Measurements from ENCODE around the gene PLEKHA6. TPM values are rescaled to one million over a fixed set of nuclear protein-coding genes. Genes with fewer than 3 reads are reported as not detected.
A peak's percentile ranks its signal among the peaks of the same experiment; 100 is the strongest.

Gene PLEKHA6
- total RNA-seq, 6 donors from 2014 or later, result 3.3 to 6.9 (median 4.9) TPM

DNA sequence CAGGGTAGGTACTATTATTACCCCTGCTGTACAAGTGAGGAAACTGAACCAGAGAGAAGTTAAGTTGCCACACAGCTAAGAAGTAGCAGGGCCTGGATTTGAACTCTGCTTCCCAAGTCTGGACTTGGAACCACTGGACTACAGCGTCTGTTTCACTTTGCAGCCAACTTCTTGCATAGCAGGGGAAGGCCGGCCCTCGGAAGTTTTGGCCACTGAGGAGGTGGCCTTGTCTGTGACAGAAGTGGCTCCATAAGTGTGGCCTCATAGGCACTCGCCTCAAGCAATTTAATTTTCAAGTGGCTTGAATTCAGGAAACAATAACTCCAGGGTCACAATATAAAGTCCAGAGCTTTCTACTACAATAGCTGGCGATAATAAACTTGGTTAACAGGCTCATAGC lies 41.4 kb downstream of the PLEKHA6 start:
- DNase-seq (peak in 1 of 2 donors; percentile 55), ATAC-seq (ENCODE audit: low FRiP score in 2 of 2) (no peak)
- no peak overlapping the region for H3K4me3 ChIP-seq
- no peak for TF ChIP-seq POLR2A (IDR thresholded peaks at IDR 0.05)
- WGBS, 2 donors, result 66 to 73% methylated on average over 5 of the region's 5 CpGs
- no peaks in the 10 kb centered on the region for H3K36me3 ChIP-seq
- H3K9me3 ChIP-seq, result no peaks in the 10 kb centered on the region
- peaks cover 0 to 3% (median 0%) of the 10 kb centered on the region in 4 donors for H3K4me1 ChIP-seq
- H3K27ac ChIP-seq, result no peak overlapping the region
- no peaks in the 10 kb centered on the region for H3K27me3 ChIP-seq

DNA sequence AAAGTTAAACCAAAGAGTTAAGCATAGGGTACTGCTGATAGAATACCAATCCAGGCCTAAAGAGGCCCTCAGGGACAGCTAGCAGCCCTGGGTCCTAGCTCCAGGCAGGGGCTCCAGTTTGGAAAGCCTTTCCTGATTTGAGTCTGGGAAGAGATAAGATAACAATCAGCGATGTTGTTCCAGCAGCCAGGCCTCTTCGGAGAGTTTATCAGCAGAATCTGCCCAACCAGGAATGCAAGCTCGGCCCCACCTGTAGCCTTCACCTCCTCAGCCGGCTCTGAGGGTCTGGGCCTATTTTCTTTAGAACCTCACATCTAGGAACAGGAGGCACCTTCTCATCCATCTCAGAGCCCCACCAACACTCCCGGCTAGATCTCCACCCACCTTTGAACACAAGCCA lies 42.6 kb downstream of the PLEKHA6 start:
- ATAC-seq (ENCODE audit: low FRiP score in 2 of 2) (no peak), DNase-seq (no peak)
- no peaks in the 10 kb centered on the region for H3K36me3 ChIP-seq
- H3K27ac ChIP-seq, result no peak overlapping the region
- H3K4me3 ChIP-seq, result no peak overlapping the region
- peaks cover 0 to 3% (median 0%) of the 10 kb centered on the region in 4 donors for H3K4me1 ChIP-seq
- no peaks in the 10 kb centered on the region for H3K9me3 ChIP-seq
- no peaks in the 10 kb centered on the region for H3K27me3 ChIP-seq
- no peak for TF ChIP-seq POLR2A (IDR thresholded peaks at IDR 0.05)
- no peak for TF ChIP-seq POLR2AphosphoS5 (IDR thresholded peaks at IDR 0.05)
- TF ChIP-seq, protein P1, sequence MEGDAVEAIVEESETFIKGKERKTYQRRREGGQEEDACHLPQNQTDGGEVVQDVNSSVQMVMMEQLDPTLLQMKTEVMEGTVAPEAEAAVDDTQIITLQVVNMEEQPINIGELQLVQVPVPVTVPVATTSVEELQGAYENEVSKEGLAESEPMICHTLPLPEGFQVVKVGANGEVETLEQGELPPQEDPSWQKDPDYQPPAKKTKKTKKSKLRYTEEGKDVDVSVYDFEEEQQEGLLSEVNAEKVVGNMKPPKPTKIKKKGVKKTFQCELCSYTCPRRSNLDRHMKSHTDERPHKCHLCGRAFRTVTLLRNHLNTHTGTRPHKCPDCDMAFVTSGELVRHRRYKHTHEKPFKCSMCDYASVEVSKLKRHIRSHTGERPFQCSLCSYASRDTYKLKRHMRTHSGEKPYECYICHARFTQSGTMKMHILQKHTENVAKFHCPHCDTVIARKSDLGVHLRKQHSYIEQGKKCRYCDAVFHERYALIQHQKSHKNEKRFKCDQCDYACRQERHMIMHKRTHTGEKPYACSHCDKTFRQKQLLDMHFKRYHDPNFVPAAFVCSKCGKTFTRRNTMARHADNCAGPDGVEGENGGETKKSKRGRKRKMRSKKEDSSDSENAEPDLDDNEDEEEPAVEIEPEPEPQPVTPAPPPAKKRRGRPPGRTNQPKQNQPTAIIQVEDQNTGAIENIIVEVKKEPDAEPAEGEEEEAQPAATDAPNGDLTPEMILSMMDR (IDR thresholded peaks at IDR 0.05), result no peak
- TF ChIP-seq EP300 (IDR thresholded peaks at IDR 0.05), result no peak
- 58 to 76% methylated on average over 5 of the region's 5 CpGs for WGBS, 2 donors

DNA sequence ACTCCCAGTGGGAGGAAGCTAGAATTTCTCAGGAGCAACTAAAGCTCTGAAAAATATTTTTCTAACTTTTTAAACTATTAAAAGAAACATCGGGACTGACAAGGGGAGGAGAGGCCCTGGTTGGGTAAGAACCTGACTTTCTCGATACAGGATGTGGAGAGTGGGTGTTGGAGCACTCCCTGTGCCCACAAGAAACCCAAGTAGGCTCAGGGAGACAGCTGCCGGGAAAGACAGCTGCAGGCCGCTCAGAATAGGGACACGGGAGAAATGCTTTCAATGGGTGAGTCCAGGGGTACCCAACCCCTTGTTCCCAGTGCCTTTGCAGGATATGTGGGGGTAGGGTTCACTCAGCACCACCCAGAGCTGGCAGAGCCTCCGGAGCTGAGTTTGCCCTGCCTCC lies 43.6 kb downstream of the PLEKHA6 start:
- 55 to 61% methylated on average over 6 of the region's 6 CpGs for WGBS, 2 donors
- H3K4me3 ChIP-seq, result no peak overlapping the region
- H3K27ac ChIP-seq, result no peak overlapping the region
- no peaks in the 10 kb centered on the region for H3K9me3 ChIP-seq
- no peak for DNase-seq
- peaks cover 0 to 3% (median 0%) of the 10 kb centered on the region in 4 donors for H3K4me1 ChIP-seq
- H3K27me3 ChIP-seq, result no peaks in the 10 kb centered on the region
- no peak for ATAC-seq (ENCODE audit: low FRiP score in 2 of 2)
- no peaks in the 10 kb centered on the region for H3K36me3 ChIP-seq
- TF ChIP-seq POLR2AphosphoS5 (IDR thresholded peaks at IDR 0.05), result no peak
- no peak for TF ChIP-seq POLR2A (IDR thresholded peaks at IDR 0.05)
- no peak for TF ChIP-seq EP300 (IDR thresholded peaks at IDR 0.05)
- TF ChIP-seq, protein P1 (IDR thresholded peaks at IDR 0.05), result no peak

DNA sequence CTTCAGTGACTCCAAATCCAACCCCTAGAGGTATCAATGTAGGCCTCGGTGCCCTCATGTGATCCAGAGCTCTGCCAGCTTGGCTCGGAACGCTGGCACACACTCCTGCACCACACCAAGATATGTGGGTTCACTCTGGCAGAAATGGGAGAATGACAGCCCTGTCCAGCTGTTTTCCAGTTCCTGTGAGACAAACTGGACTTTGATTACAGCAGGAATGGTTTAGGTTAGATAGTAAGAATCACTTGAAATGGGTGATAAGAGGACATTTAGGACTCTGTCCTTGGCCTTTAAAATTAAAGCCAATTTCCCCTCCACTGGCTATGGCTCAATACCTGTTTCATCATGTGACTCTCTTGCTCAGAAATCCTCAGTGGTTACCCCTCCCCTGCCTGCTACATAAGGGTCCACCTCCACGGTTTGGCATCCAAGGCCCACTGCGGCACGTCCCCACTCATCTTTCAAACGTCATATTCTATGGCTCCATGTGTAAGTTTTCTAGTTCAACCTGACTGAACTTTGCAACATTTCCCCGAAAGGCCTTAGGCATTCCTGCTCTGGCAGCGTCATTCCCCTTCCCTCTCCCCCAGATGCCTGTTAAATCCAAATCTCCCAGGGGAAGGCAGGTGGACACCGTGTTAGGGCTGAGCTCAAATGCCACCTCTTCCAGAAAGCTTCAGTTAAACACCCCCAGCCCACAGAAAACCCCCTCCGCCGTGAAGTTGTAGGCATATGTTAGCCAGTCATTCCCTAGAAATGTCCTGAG lies 44.7 kb downstream of the PLEKHA6 start:
- 91% methylated on average over 9 to 12 of the region's 12 CpGs for WGBS, 2 donors
- no peak for ATAC-seq (ENCODE audit: low FRiP score in 2 of 2)
- no peaks in the 10 kb centered on the region for H3K27me3 ChIP-seq
- H3K27ac ChIP-seq, result no peak overlapping the region
- no peak overlapping the region for H3K4me3 ChIP-seq
- no peaks in the 10 kb centered on the region for H3K9me3 ChIP-seq
- H3K4me1 ChIP-seq, result peaks cover 0 to 3% (median 0%) of the 10 kb centered on the region in 4 donors
- TF ChIP-seq, protein P1 (IDR thresholded peaks at IDR 0.05), result no peak
- TF ChIP-seq POLR2A (IDR thresholded peaks at IDR 0.05) (no peak), EP300 (IDR thresholded peaks at IDR 0.05) (no peak), POLR2AphosphoS5 (IDR thresholded peaks at IDR 0.05) (no peak)
- DNase-seq, result no peak
- H3K36me3 ChIP-seq, result no peaks in the 10 kb centered on the region

DNA sequence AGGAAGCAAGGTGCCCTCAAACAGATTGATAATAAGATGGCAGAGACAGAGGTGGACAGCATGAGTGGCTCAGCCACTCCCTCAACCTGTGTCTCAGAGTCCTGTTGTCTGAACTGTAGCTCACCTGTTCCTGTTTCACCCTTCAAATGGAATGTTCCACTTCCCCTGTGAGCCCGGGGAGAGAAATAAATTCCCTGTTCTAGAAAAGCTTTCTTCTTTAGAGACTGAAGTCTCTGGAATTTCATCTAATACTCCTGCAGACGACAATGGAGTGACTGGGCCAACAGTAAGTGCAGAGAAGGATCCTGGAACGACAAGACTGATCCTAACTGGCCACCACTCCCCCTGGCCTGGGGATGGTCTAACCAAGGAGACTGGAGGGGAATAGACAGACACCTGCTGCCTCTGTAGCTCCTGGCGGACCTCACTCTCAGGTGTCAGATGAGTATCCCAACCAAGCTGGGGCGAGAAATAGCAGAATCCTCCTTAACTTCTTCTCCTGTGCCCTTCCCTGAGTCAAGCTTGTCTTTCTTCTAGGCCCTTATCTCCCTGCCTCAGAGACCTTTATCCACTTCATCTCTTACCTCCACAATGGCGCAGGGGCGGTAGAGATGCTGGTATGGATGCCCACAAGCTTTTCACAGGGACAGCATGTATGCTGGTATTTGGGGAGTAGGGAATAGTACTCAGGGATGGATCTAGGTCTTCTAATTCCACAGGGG lies 45.4 kb downstream of the PLEKHA6 start:
- ATAC-seq (ENCODE audit: low FRiP score in 2 of 2) (peak in 1 of 2 donors; percentile 38), DNase-seq (no peak)
- no peaks in the 10 kb centered on the region for H3K27me3 ChIP-seq
- WGBS, 2 donors, result 69 to 72% methylated on average over 7 of the region's 7 CpGs
- H3K9me3 ChIP-seq, result no peaks in the 10 kb centered on the region
- no peaks in the 10 kb centered on the region for H3K36me3 ChIP-seq
- H3K4me3 ChIP-seq, result peak overlapping the region in 1 of 4 donors; percentile 6
- no peak overlapping the region for H3K27ac ChIP-seq
- no peak for TF ChIP-seq POLR2A (IDR thresholded peaks at IDR 0.05)
- TF ChIP-seq, protein P1 (IDR thresholded peaks at IDR 0.05), result no peak
- no peak for TF ChIP-seq EP300 (IDR thresholded peaks at IDR 0.05)
- no peak for TF ChIP-seq POLR2AphosphoS5 (IDR thresholded peaks at IDR 0.05)
- H3K4me1 ChIP-seq, result peaks cover 0 to 3% (median 0%) of the 10 kb centered on the region in 4 donors
